Mucosa of stomach (tissue), 1 donor: ENCODE data around the gene LIPG.

Source experiments
- H3K27me3 ChIP-seq: one replicate; pipeline ENCODE4 v1.7.0; 2013; ENCODE audit warnings: mild to moderate bottlenecking, low read length; ENCODE audit not compliant: control insufficient read depth, insufficient read depth
- H3K36me3 ChIP-seq: one replicate; pipeline ENCODE4 v1.7.0; 2013; ENCODE audit warnings: low read length; ENCODE audit not compliant: control insufficient read depth, insufficient read depth
- H3K4me1 ChIP-seq: one replicate; pipeline ENCODE4 v1.7.0; 2013; ENCODE audit warnings: mild to moderate bottlenecking, low read length; ENCODE audit not compliant: control insufficient read depth, insufficient read depth
- H3K4me3 ChIP-seq: one replicate; pipeline ENCODE4 v1.7.0; 2013; ENCODE audit warnings: low read length
- H3K9ac ChIP-seq: one replicate; pipeline ENCODE4 v1.7.0; 2013; ENCODE audit warnings: mild to moderate bottlenecking, low read length, moderate library complexity
- H3K9me3 ChIP-seq: one replicate; pipeline ENCODE4 v1.7.0; 2013; ENCODE audit warnings: mild to moderate bottlenecking, low read length, moderate library complexity; ENCODE audit not compliant: control insufficient read depth
- donor health status: Pancreatic carcinoma.

LIPG gene

GRCh38 chr18:49608366-49609255 lies 46.8 kb downstream of the LIPG start:
- H3K27me3 ChIP-seq, result no peaks in the 10 kb centered on the region
- H3K36me3 ChIP-seq, result no peaks in the 10 kb centered on the region
- no peaks in the 10 kb centered on the region for H3K4me1 ChIP-seq
- peaks cover 5% of the 10 kb centered on the region for H3K9me3 ChIP-seq
- H3K4me3 ChIP-seq, result no peak overlapping the region
- no peak overlapping the region for H3K9ac ChIP-seq

- H3K9me3 ChIP-seq, result peaks cover 5% of the 10 kb centered on the region
These were observed 47.6 kb downstream of the LIPG start for GRCh38 chr18:49609256-49610021.

GRCh38 chr18:49610022-49610445 lies 48.2 kb downstream of the LIPG start:
- Histone ChIP-seq H3K27me3 (no peaks in the 10 kb centered on the region), H3K9me3 (peaks cover 5% of the 10 kb centered on the region), H3K4me3 (no peak overlapping the region), H3K4me1 (no peaks in the 10 kb centered on the region), H3K9ac (no peak overlapping the region), H3K36me3 (no peaks in the 10 kb centered on the region)

More at GRCh38 chr18:49609256-49610021, 47.6 kb downstream of the LIPG start:
- H3K4me1 ChIP-seq, result no peaks in the 10 kb centered on the region
- H3K27me3 ChIP-seq, result no peaks in the 10 kb centered on the region
- no peaks in the 10 kb centered on the region for H3K36me3 ChIP-seq
- H3K4me3 ChIP-seq, result no peak overlapping the region
- no peak overlapping the region for H3K9ac ChIP-seq

GRCh38 chr18:49611316-49611715 lies 49.5 kb downstream of the LIPG start:
- Histone ChIP-seq H3K27me3 (no peaks in the 10 kb centered on the region), H3K9me3 (no peaks in the 10 kb centered on the region), H3K36me3 (no peaks in the 10 kb centered on the region), H3K9ac (no peak overlapping the region), H3K4me3 (no peak overlapping the region), H3K4me1 (no peaks in the 10 kb centered on the region)

GRCh38 chr18:49612515-49613033 lies 50.7 kb downstream of the LIPG start:
- Histone ChIP-seq H3K9me3 (no peaks in the 10 kb centered on the region), H3K9ac (no peak overlapping the region), H3K4me3 (no peak overlapping the region), H3K36me3 (no peaks in the 10 kb centered on the region), H3K27me3 (no peaks in the 10 kb centered on the region), H3K4me1 (no peaks in the 10 kb centered on the region)

- no peak overlapping the region for H3K9ac ChIP-seq
These were observed 51.3 kb downstream of the LIPG start for GRCh38 chr18:49613141-49613640.

GRCh38 chr18:49613641-49614151 lies 51.8 kb downstream of the LIPG start:
- H3K27me3 ChIP-seq, result no peaks in the 10 kb centered on the region
- H3K4me3 ChIP-seq, result no peak overlapping the region
- H3K36me3 ChIP-seq, result no peaks in the 10 kb centered on the region
- H3K4me1 ChIP-seq, result no peaks in the 10 kb centered on the region
- no peak overlapping the region for H3K9ac ChIP-seq
- no peaks in the 10 kb centered on the region for H3K9me3 ChIP-seq

More at GRCh38 chr18:49613141-49613640, 51.3 kb downstream of the LIPG start:
- no peak overlapping the region for H3K4me3 ChIP-seq
- no peaks in the 10 kb centered on the region for H3K27me3 ChIP-seq
- H3K36me3 ChIP-seq, result no peaks in the 10 kb centered on the region
- H3K4me1 ChIP-seq, result no peaks in the 10 kb centered on the region
- no peaks in the 10 kb centered on the region for H3K9me3 ChIP-seq

- Histone ChIP-seq H3K4me3 (no peak overlapping the region), H3K9ac (no peak overlapping the region), H3K4me1 (no peaks in the 10 kb centered on the region), H3K9me3 (no peaks in the 10 kb centered on the region), H3K36me3 (no peaks in the 10 kb centered on the region), H3K27me3 (no peaks in the 10 kb centered on the region)
These were observed 54.9 kb downstream of the LIPG start for GRCh38 chr18:49616618-49617328.

- H3K27me3 ChIP-seq, result no peaks in the 10 kb centered on the region
- H3K36me3 ChIP-seq, result no peaks in the 10 kb centered on the region
- no peaks in the 10 kb centered on the region for H3K4me1 ChIP-seq
- no peaks in the 10 kb centered on the region for H3K9me3 ChIP-seq
- H3K4me3 ChIP-seq, result no peak overlapping the region
- H3K9ac ChIP-seq, result no peak overlapping the region
These were observed 55.5 kb downstream of the LIPG start for GRCh38 chr18:49617329-49617695.

GRCh38 chr18:49617865-49618264 lies 56.0 kb downstream of the LIPG start:
- Histone ChIP-seq H3K4me3 (no peak overlapping the region), H3K36me3 (no peaks in the 10 kb centered on the region), H3K4me1 (no peaks in the 10 kb centered on the region), H3K9me3 (no peaks in the 10 kb centered on the region), H3K9ac (no peak overlapping the region), H3K27me3 (no peaks in the 10 kb centered on the region)

GRCh38 chr18:49618742-49619681 lies 57.2 kb downstream of the LIPG start:
- Histone ChIP-seq H3K4me3 (no peak overlapping the region), H3K9ac (no peak overlapping the region), H3K9me3 (no peaks in the 10 kb centered on the region), H3K27me3 (no peaks in the 10 kb centered on the region), H3K36me3 (no peaks in the 10 kb centered on the region), H3K4me1 (no peaks in the 10 kb centered on the region)
